ENCODE measurements around the gene MAX. TPM values are rescaled to one million over a fixed set of nuclear protein-coding genes. Genes with fewer than 3 reads are reported as not detected.

MAX gene
- total and polyA plus RNA-seq, 2 experiments from 2014 or later: 41.1 to 52.8 TPM

- Histone ChIP-seq H2AFZ (no peak overlapping the region), H3K9ac (no peak overlapping the region), H3K27me3 (replicated peaks; ENCODE audit: insufficient read depth) (no peaks in the 10 kb centered on the region), H3K27ac (no peak overlapping the region), H3K4me1 (ENCODE audit: insufficient read depth) (no peaks in the 10 kb centered on the region), H4K20me1 (ENCODE audit: insufficient read depth) (no peaks in the 10 kb centered on the region), H3K79me2 (ENCODE audit: insufficient read depth) (no peaks in the 10 kb centered on the region), H3K36me3 (ENCODE audit: low read depth) (0 out of 2 replicates have a peak, but pooled peaks cover 7% of the 10 kb centered on the region), H3F3A (ENCODE audit: insufficient read depth) (peaks cover 8% of the 10 kb centered on the region; the same call in 1 of the 2 replicates), H3K9me2 (ENCODE audit: insufficient read depth) (no peaks in the 10 kb centered on the region), H3K4me3 (no peak overlapping the region), H3K4me2 (ENCODE audit: unreplicated experiment) (no peak overlapping the region), H3K9me3 (ENCODE audit: low read depth) (no peaks in the 10 kb centered on the region)
- TF ChIP-seq EZH2phosphoT487 (IDR thresholded peaks at IDR 0.05; ENCODE audit: insufficient read depth, low read depth) (no peak), EZH2 (IDR thresholded peaks at IDR 0.05; ENCODE audit: insufficient read depth, poor library complexity, severe bottlenecking) (no peak)
- in situ Hi-C loops (cut with MboI): no loop called here
- DNase-seq: no peak
Observed at GRCh38 chr14:65057695-65058094, 44.6 kb downstream of the MAX start.

- Histone ChIP-seq H3K27me3 (replicated peaks; ENCODE audit: insufficient read depth) (no peaks in the 10 kb centered on the region), H3K36me3 (ENCODE audit: low read depth) (no peaks in the 10 kb centered on the region), H2AFZ (no peak overlapping the region), H3K4me3 (no peak overlapping the region), H3K9me2 (ENCODE audit: insufficient read depth) (no peaks in the 10 kb centered on the region), H4K20me1 (ENCODE audit: insufficient read depth) (no peaks in the 10 kb centered on the region), H3K4me1 (ENCODE audit: insufficient read depth) (no peaks in the 10 kb centered on the region), H3K9ac (no peak overlapping the region), H3K27ac (no peak overlapping the region), H3K4me2 (ENCODE audit: unreplicated experiment) (no peak overlapping the region), H3F3A (ENCODE audit: insufficient read depth) (peaks cover 8% of the 10 kb centered on the region; the same call in 1 of the 2 replicates), H3K79me2 (ENCODE audit: insufficient read depth) (no peaks in the 10 kb centered on the region), H3K9me3 (ENCODE audit: low read depth) (no peaks in the 10 kb centered on the region)
- no peak for DNase-seq
- WGBS, 2 experiments (ENCODE audit: low coverage in 1 of 2, low lambda C conversion rate in 2 of 2, missing lambda C conversion rate in 2 of 2): 93 to 94% methylated on average over 21 to 23 of the region's 23 CpGs
- TF ChIP-seq EZH2phosphoT487 (IDR thresholded peaks at IDR 0.05; ENCODE audit: insufficient read depth, low read depth) (no peak), EZH2 (IDR thresholded peaks at IDR 0.05; ENCODE audit: insufficient read depth, poor library complexity, severe bottlenecking) (no peak)
- in situ Hi-C loops (cut with MboI): no loop called here
Observed at GRCh38 chr14:65054471-65055085, 47.7 kb downstream of the MAX start.

GRCh38 chr14:65053466-65053865 is 48.9 kb downstream of the MAX start:
- no peak for DNase-seq
- H3K9ac ChIP-seq: no peak overlapping the region
- H2AFZ ChIP-seq: no peak overlapping the region
- no peaks in the 10 kb centered on the region for H3K27me3 ChIP-seq (replicated peaks; ENCODE audit: insufficient read depth)
- in situ Hi-C loops (cut with MboI): no loop called here
- H3F3A ChIP-seq (ENCODE audit: insufficient read depth): peaks cover 11% of the 10 kb centered on the region; the same call in 1 of the 2 replicates
- 87 to 89% methylated on average over 2 to 3 of the region's 3 CpGs for WGBS, 2 experiments (ENCODE audit: low coverage in 1 of 2, low lambda C conversion rate in 2 of 2, missing lambda C conversion rate in 2 of 2)
- TF ChIP-seq EZH2 (IDR thresholded peaks at IDR 0.05; ENCODE audit: insufficient read depth, poor library complexity, severe bottlenecking) (no peak), EZH2phosphoT487 (IDR thresholded peaks at IDR 0.05; ENCODE audit: insufficient read depth, low read depth) (no peak)
- no peaks in the 10 kb centered on the region for H3K9me3 ChIP-seq (ENCODE audit: low read depth)
- no peaks in the 10 kb centered on the region for H3K79me2 ChIP-seq (ENCODE audit: insufficient read depth)
- H3K4me1 ChIP-seq (ENCODE audit: insufficient read depth): no peaks in the 10 kb centered on the region
- H3K9me2 ChIP-seq (ENCODE audit: insufficient read depth): no peaks in the 10 kb centered on the region
- 0 out of 2 replicates have a peak, but pooled peaks cover 3% of the 10 kb centered on the region for H3K36me3 ChIP-seq (ENCODE audit: low read depth)
- no peaks in the 10 kb centered on the region for H4K20me1 ChIP-seq (ENCODE audit: insufficient read depth)
- H3K27ac ChIP-seq: no peak overlapping the region
- H3K4me2 ChIP-seq (ENCODE audit: unreplicated experiment): no peak overlapping the region
- no peak overlapping the region for H3K4me3 ChIP-seq

GRCh38 chr14:65052832-65053231 is 49.5 kb downstream of the MAX start:
- no peak overlapping the region for H3K9ac ChIP-seq
- H3K4me2 ChIP-seq (ENCODE audit: unreplicated experiment): no peak overlapping the region
- in situ Hi-C loops (cut with MboI): no loop called here
- peaks cover 8% of the 10 kb centered on the region; the same call in 1 of the 2 replicates for H3F3A ChIP-seq (ENCODE audit: insufficient read depth)
- H3K4me1 ChIP-seq (ENCODE audit: insufficient read depth): peaks cover 5% of the 10 kb centered on the region; the same call in 1 of the 2 replicates
- TF ChIP-seq EZH2phosphoT487 (IDR thresholded peaks at IDR 0.05; ENCODE audit: insufficient read depth, low read depth) (no peak), EZH2 (IDR thresholded peaks at IDR 0.05; ENCODE audit: insufficient read depth, poor library complexity, severe bottlenecking) (no peak)
- 0 out of 2 replicates have a peak, but pooled peaks cover 3% of the 10 kb centered on the region for H3K36me3 ChIP-seq (ENCODE audit: low read depth)
- no peaks in the 10 kb centered on the region for H3K9me2 ChIP-seq (ENCODE audit: insufficient read depth)
- no peaks in the 10 kb centered on the region for H3K9me3 ChIP-seq (ENCODE audit: low read depth)
- no peaks in the 10 kb centered on the region for H4K20me1 ChIP-seq (ENCODE audit: insufficient read depth)
- no peak for DNase-seq
- 62 to 71% methylated on average over 4 of the region's 4 CpGs for WGBS, 2 experiments (ENCODE audit: low coverage in 1 of 2, low lambda C conversion rate in 2 of 2, missing lambda C conversion rate in 2 of 2)
- no peaks in the 10 kb centered on the region for H3K79me2 ChIP-seq (ENCODE audit: insufficient read depth)
- H2AFZ ChIP-seq: no peak overlapping the region
- H3K27me3 ChIP-seq (replicated peaks; ENCODE audit: insufficient read depth): no peaks in the 10 kb centered on the region
- H3K27ac ChIP-seq: no peak overlapping the region
- H3K4me3 ChIP-seq: no peak overlapping the region
